Measurements from ENCODE around the gene TADA2B.

- TF ChIP-seq, protein P1, sequence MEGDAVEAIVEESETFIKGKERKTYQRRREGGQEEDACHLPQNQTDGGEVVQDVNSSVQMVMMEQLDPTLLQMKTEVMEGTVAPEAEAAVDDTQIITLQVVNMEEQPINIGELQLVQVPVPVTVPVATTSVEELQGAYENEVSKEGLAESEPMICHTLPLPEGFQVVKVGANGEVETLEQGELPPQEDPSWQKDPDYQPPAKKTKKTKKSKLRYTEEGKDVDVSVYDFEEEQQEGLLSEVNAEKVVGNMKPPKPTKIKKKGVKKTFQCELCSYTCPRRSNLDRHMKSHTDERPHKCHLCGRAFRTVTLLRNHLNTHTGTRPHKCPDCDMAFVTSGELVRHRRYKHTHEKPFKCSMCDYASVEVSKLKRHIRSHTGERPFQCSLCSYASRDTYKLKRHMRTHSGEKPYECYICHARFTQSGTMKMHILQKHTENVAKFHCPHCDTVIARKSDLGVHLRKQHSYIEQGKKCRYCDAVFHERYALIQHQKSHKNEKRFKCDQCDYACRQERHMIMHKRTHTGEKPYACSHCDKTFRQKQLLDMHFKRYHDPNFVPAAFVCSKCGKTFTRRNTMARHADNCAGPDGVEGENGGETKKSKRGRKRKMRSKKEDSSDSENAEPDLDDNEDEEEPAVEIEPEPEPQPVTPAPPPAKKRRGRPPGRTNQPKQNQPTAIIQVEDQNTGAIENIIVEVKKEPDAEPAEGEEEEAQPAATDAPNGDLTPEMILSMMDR (IDR thresholded peaks at IDR 0.05) = no peak
- TF ChIP-seq POLR2A (IDR thresholded peaks at IDR 0.05) = no peak
Measured at GRCh38 chr4:7030856-7031255, 12.3 kb upstream of the TADA2B start.
